Measurements from ENCODE around the gene CHMP6. TPM values are rescaled to one million over a fixed set of nuclear protein-coding genes. Genes with fewer than 3 reads are reported as not detected.

Gene CHMP6
- total and polyA plus RNA-seq, 4 donors = 9.6 to 24.0 (median 16.7) TPM

GRCh38 chr17:81025741-81026129 is 34.1 kb downstream of the CHMP6 start:
- 92% methylated on average over 22 of the region's 22 CpGs for WGBS
- H3K27me3 ChIP-seq (ENCODE audit: control insufficient read depth in 4 of 4, insufficient read depth in 4 of 4, low read length in 3 of 4) = no peaks in the 10 kb centered on the region
- no peak for DNase-seq (ENCODE audit: low spot score)

GRCh38 chr17:81026266-81027036 is 34.8 kb downstream of the CHMP6 start:
- H3K27me3 ChIP-seq (ENCODE audit: control insufficient read depth in 4 of 4, insufficient read depth in 4 of 4, low read length in 3 of 4) = no peaks in the 10 kb centered on the region
- TF ChIP-seq REST (IDR thresholded peaks at IDR 0.05) = no peak
- TF ChIP-seq RAD21 (IDR thresholded peaks at IDR 0.05) = no peak
- TF ChIP-seq HNF4A (conservative IDR thresholded peaks at IDR 0.05) = no peak
- TF ChIP-seq JUND (IDR thresholded peaks at IDR 0.05) = no peak
- TF ChIP-seq NR2F2 (IDR thresholded peaks at IDR 0.05) = no peak
- TF ChIP-seq SP1 (IDR thresholded peaks at IDR 0.05) = no peak
- TF ChIP-seq EGR1 (IDR thresholded peaks at IDR 0.05; ENCODE audit: low read depth in 2 of 2) = no peak
- 62% methylated on average over 31 of the region's 31 CpGs for WGBS
- H3K4me1 ChIP-seq (ENCODE audit: control insufficient read depth in 4 of 4, insufficient read depth in 4 of 4, low read length in 3 of 4) = peaks cover 3 to 30% (median 12%) of the 10 kb centered on the region in 4 donors
- no peak overlapping the region for H3K9ac ChIP-seq (ENCODE audit: low read depth in 1 of 2, low read length in 2 of 2)
- no peaks in the 10 kb centered on the region for H3K36me3 ChIP-seq (ENCODE audit: control insufficient read depth in 4 of 4, insufficient read depth in 3 of 4, low read depth in 1 of 4, low read length in 3 of 4)
- DNase-seq (ENCODE audit: low spot score) = no peak
- no peaks in the 10 kb centered on the region for H3K9me3 ChIP-seq (ENCODE audit: control insufficient read depth in 4 of 4, low read length in 3 of 4)
- no peak overlapping the region for H3K4me3 ChIP-seq (ENCODE audit: low read depth in 1 of 3, low read length in 3 of 3)
- no peak overlapping the region for H3K27ac ChIP-seq (ENCODE audit: low read depth in 1 of 2, low read length in 2 of 2)

More at GRCh38 chr17:81025741-81026129, 34.1 kb downstream of the CHMP6 start:
- no peak overlapping the region for H3K4me3 ChIP-seq (ENCODE audit: low read depth in 1 of 3, low read length in 3 of 3)
- TF ChIP-seq CTCF (IDR thresholded peaks at IDR 0.05; ENCODE audit: low read depth, low read length, missing input control) (no peak), JUND (IDR thresholded peaks at IDR 0.05) (no peak)
- no peak overlapping the region for H3K9ac ChIP-seq (ENCODE audit: low read depth in 1 of 2, low read length in 2 of 2)
- H3K27ac ChIP-seq (ENCODE audit: low read depth in 1 of 2, low read length in 2 of 2) = no peak overlapping the region
- no peaks in the 10 kb centered on the region for H3K36me3 ChIP-seq (ENCODE audit: control insufficient read depth in 4 of 4, insufficient read depth in 3 of 4, low read depth in 1 of 4, low read length in 3 of 4)
- peaks cover 3 to 23% (median 8%) of the 10 kb centered on the region in 4 donors for H3K4me1 ChIP-seq (ENCODE audit: control insufficient read depth in 4 of 4, insufficient read depth in 4 of 4, low read length in 3 of 4)
- H3K9me3 ChIP-seq (ENCODE audit: control insufficient read depth in 4 of 4, low read length in 3 of 4) = no peaks in the 10 kb centered on the region

- TF ChIP-seq HNF4A (conservative IDR thresholded peaks at IDR 0.05) = no peak
- TF ChIP-seq ZBTB33 (IDR thresholded peaks at IDR 0.05) = no peak
- no peak for TF ChIP-seq REST (IDR thresholded peaks at IDR 0.05)
- TF ChIP-seq RAD21 (IDR thresholded peaks at IDR 0.05) = no peak
- no peak for TF ChIP-seq SP1 (IDR thresholded peaks at IDR 0.05)
- no peak for TF ChIP-seq ATF3 (IDR thresholded peaks at IDR 0.05)
- TF ChIP-seq FOXA2 (IDR thresholded peaks at IDR 0.05) = no peak
- no peak for TF ChIP-seq TAF1 (conservative IDR thresholded peaks at IDR 0.05)
- TF ChIP-seq MAX (IDR thresholded peaks at IDR 0.05) = no peak
- 68% methylated on average over 15 of the region's 15 CpGs for WGBS
- Histone ChIP-seq H3K4me1 (ENCODE audit: control insufficient read depth in 4 of 4, insufficient read depth in 4 of 4, low read length in 3 of 4) (peaks cover 5 to 34% (median 16%) of the 10 kb centered on the region in 4 donors), H3K27ac (ENCODE audit: low read depth in 1 of 2, low read length in 2 of 2) (no peak overlapping the region), H3K4me3 (ENCODE audit: low read depth in 1 of 3, low read length in 3 of 3) (no peak overlapping the region), H3K9me3 (ENCODE audit: control insufficient read depth in 4 of 4, low read length in 3 of 4) (no peaks in the 10 kb centered on the region), H3K9ac (ENCODE audit: low read depth in 1 of 2, low read length in 2 of 2) (no peak overlapping the region), H3K36me3 (ENCODE audit: control insufficient read depth in 4 of 4, insufficient read depth in 3 of 4, low read depth in 1 of 4, low read length in 3 of 4) (no peaks in the 10 kb centered on the region), H3K27me3 (ENCODE audit: control insufficient read depth in 4 of 4, insufficient read depth in 4 of 4, low read length in 3 of 4) (no peaks in the 10 kb centered on the region)
- DNase-seq (ENCODE audit: low spot score) = no peak
These were observed 35.4 kb downstream of the CHMP6 start for GRCh38 chr17:81027038-81027437.

All from liver (tissue), 9 donors.